ENCODE results near the gene PCARE. TPM values are rescaled to one million over a fixed set of nuclear protein-coding genes. Genes with fewer than 3 reads are reported as not detected.

Gene PCARE
- total and polyA plus RNA-seq, 2 experiments from 2014 or later: not detected

- Histone ChIP-seq H3K4me2 (ENCODE audit: unreplicated experiment) (no peak overlapping the region), H3K4me1 (ENCODE audit: insufficient read depth) (no peaks in the 10 kb centered on the region), H3K27ac (no peak overlapping the region), H3K79me2 (ENCODE audit: insufficient read depth) (no peaks in the 10 kb centered on the region), H2AFZ (no peak overlapping the region), H3K9me3 (ENCODE audit: low read depth) (no peaks in the 10 kb centered on the region), H3K4me3 (no peak overlapping the region), H3K36me3 (ENCODE audit: low read depth) (no peaks in the 10 kb centered on the region), H4K20me1 (ENCODE audit: insufficient read depth) (no peaks in the 10 kb centered on the region), H3K9ac (no peak overlapping the region), H3F3A (ENCODE audit: insufficient read depth) (no peaks in the 10 kb centered on the region), H3K27me3 (replicated peaks; ENCODE audit: insufficient read depth) (no peaks in the 10 kb centered on the region), H3K9me2 (ENCODE audit: insufficient read depth) (no peaks in the 10 kb centered on the region)
- no peak for DNase-seq
- 79 to 86% methylated on average over 9 of the region's 9 CpGs for WGBS, 2 experiments (ENCODE audit: low coverage in 1 of 2, low lambda C conversion rate in 2 of 2, missing lambda C conversion rate in 2 of 2)
- TF ChIP-seq EZH2 (IDR thresholded peaks at IDR 0.05; ENCODE audit: insufficient read depth, poor library complexity, severe bottlenecking) (no peak), EZH2phosphoT487 (IDR thresholded peaks at IDR 0.05; ENCODE audit: insufficient read depth, low read depth) (no peak)
- in situ Hi-C loops (cut with MboI): no loop called here
Observed at GRCh38 chr2:29047083-29047845, 27.1 kb downstream of the PCARE start.

GRCh38 chr2:29046321-29046720 lies 28.0 kb downstream of the PCARE start:
- Histone ChIP-seq H2AFZ (no peak overlapping the region), H3K9me3 (ENCODE audit: low read depth) (no peaks in the 10 kb centered on the region), H3F3A (ENCODE audit: insufficient read depth) (no peaks in the 10 kb centered on the region), H3K9me2 (ENCODE audit: insufficient read depth) (no peaks in the 10 kb centered on the region), H3K9ac (no peak overlapping the region), H3K4me2 (ENCODE audit: unreplicated experiment) (no peak overlapping the region), H3K27ac (no peak overlapping the region), H3K4me3 (no peak overlapping the region), H4K20me1 (ENCODE audit: insufficient read depth) (no peaks in the 10 kb centered on the region), H3K27me3 (replicated peaks; ENCODE audit: insufficient read depth) (no peaks in the 10 kb centered on the region), H3K4me1 (ENCODE audit: insufficient read depth) (no peaks in the 10 kb centered on the region), H3K79me2 (ENCODE audit: insufficient read depth) (no peaks in the 10 kb centered on the region), H3K36me3 (ENCODE audit: low read depth) (no peaks in the 10 kb centered on the region)
- in situ Hi-C loops (cut with MboI): no loop called here
- DNase-seq: no peak
- TF ChIP-seq EZH2phosphoT487 (IDR thresholded peaks at IDR 0.05; ENCODE audit: insufficient read depth, low read depth): no peak
- TF ChIP-seq EZH2 (IDR thresholded peaks at IDR 0.05; ENCODE audit: insufficient read depth, poor library complexity, severe bottlenecking): no peak
- 88 to 100% methylated on average over 2 of the region's 2 CpGs for WGBS, 2 experiments (ENCODE audit: low coverage in 1 of 2, low lambda C conversion rate in 2 of 2, missing lambda C conversion rate in 2 of 2)

- no peaks in the 10 kb centered on the region for H4K20me1 ChIP-seq (ENCODE audit: insufficient read depth)
- no peaks in the 10 kb centered on the region for H3K9me2 ChIP-seq (ENCODE audit: insufficient read depth)
- 0 out of 2 replicates have a peak, but pooled peaks cover 3% of the 10 kb centered on the region for H3K27me3 ChIP-seq (replicated peaks; ENCODE audit: insufficient read depth)
- no peaks in the 10 kb centered on the region for H3K9me3 ChIP-seq (ENCODE audit: low read depth)
- no peaks in the 10 kb centered on the region for H3K36me3 ChIP-seq (ENCODE audit: low read depth)
- no peak for TF ChIP-seq EZH2phosphoT487 (IDR thresholded peaks at IDR 0.05; ENCODE audit: insufficient read depth, low read depth)
- no peak for TF ChIP-seq EZH2 (IDR thresholded peaks at IDR 0.05; ENCODE audit: insufficient read depth, poor library complexity, severe bottlenecking)
- no peaks in the 10 kb centered on the region for H3F3A ChIP-seq (ENCODE audit: insufficient read depth)
- no peak overlapping the region for H3K9ac ChIP-seq
- no peaks in the 10 kb centered on the region for H3K79me2 ChIP-seq (ENCODE audit: insufficient read depth)
- H3K27ac ChIP-seq: no peak overlapping the region
- H3K4me1 ChIP-seq (ENCODE audit: insufficient read depth): peaks cover 4% of the 10 kb centered on the region; the same call in 1 of the 2 replicates
- 89 to 100% methylated on average over 4 of the region's 4 CpGs for WGBS, 2 experiments (ENCODE audit: low coverage in 1 of 2, low lambda C conversion rate in 2 of 2, missing lambda C conversion rate in 2 of 2)
- in situ Hi-C loops (cut with MboI): no loop called here
- H3K4me2 ChIP-seq (ENCODE audit: unreplicated experiment): no peak overlapping the region
- no peak for DNase-seq
- H3K4me3 ChIP-seq: no peak overlapping the region
- H2AFZ ChIP-seq: no peak overlapping the region
Observed at GRCh38 chr2:29044459-29044858, 29.9 kb downstream of the PCARE start.

- 0 out of 2 replicates have a peak, but pooled peaks cover 6% of the 10 kb centered on the region for H3K27me3 ChIP-seq (replicated peaks; ENCODE audit: insufficient read depth)
- H4K20me1 ChIP-seq (ENCODE audit: insufficient read depth): no peaks in the 10 kb centered on the region
- DNase-seq: no peak
- no peak overlapping the region for H3K27ac ChIP-seq
- H3K4me2 ChIP-seq (ENCODE audit: unreplicated experiment): no peak overlapping the region
- H3F3A ChIP-seq (ENCODE audit: insufficient read depth): no peaks in the 10 kb centered on the region
- H3K79me2 ChIP-seq (ENCODE audit: insufficient read depth): no peaks in the 10 kb centered on the region
- in situ Hi-C loops (cut with MboI): no loop called here
- peaks cover 4% of the 10 kb centered on the region; the same call in 1 of the 2 replicates for H3K4me1 ChIP-seq (ENCODE audit: insufficient read depth)
- TF ChIP-seq EZH2 (IDR thresholded peaks at IDR 0.05; ENCODE audit: insufficient read depth, poor library complexity, severe bottlenecking) (no peak), EZH2phosphoT487 (IDR thresholded peaks at IDR 0.05; ENCODE audit: insufficient read depth, low read depth) (no peak)
- no peaks in the 10 kb centered on the region for H3K9me2 ChIP-seq (ENCODE audit: insufficient read depth)
- no peaks in the 10 kb centered on the region for H3K36me3 ChIP-seq (ENCODE audit: low read depth)
- no peaks in the 10 kb centered on the region for H3K9me3 ChIP-seq (ENCODE audit: low read depth)
- no peak overlapping the region for H3K4me3 ChIP-seq
- H3K9ac ChIP-seq: no peak overlapping the region
- no peak overlapping the region for H2AFZ ChIP-seq
- 68 to 75% methylated on average over 9 of the region's 9 CpGs for WGBS, 2 experiments (ENCODE audit: low coverage in 1 of 2, low lambda C conversion rate in 2 of 2, missing lambda C conversion rate in 2 of 2)
Observed at GRCh38 chr2:29042561-29043075, 31.7 kb downstream of the PCARE start.

Data from GM23248 (cell line).